ENCODE measurements around the gene MAP1B.

Gene MAP1B

DNA sequence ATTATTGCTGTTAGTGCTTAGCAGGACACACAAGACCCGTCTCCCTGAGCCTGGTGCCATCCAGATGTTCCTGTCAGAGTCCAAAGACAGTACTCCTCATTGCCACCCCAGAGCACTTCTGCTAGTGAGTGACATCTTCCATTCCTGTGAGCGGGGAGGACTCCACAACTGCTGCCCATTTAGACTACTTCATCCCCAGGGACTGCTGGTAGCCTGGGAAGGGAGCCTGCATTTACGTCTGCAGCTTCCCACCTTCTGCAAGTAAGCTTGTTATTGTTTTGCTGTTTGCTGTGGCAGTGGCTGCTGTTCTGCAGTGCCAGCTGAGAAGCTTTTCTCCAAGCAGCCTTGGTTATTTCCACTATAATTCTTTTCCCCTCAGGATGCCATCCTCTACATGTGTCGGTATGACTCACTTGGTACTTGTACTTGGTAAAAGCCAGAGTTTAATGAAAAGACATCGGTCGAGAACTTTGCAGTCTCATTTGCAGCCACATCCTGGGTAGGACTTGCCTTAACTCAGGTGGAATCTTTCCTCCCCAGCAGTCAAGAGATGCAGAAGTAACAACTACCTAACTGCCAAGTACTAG lies 10.6 kb upstream of the MAP1B start:
- no peak for DNase-seq (ENCODE audit: low read depth)

DNA sequence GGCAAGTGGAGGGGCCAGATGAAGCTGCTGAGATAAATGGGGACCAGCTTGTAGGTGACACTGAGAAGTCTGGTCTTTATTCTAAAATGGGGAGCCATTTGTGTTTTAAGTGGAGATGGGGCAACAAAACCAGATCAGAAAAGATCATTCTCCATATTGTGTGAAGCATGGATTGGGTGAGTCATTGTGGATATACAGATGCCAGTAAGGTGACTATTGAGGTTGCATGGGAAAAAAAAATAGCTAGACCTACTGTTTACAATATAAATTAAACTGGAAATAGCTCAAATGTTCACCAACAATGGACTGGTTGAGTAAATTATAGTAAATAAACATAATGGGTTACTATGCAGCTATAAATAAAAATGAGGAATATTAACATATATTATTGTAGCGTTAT lies 5.4 kb upstream of the MAP1B start:
- no peak for DNase-seq (ENCODE audit: low read depth)

DNA sequence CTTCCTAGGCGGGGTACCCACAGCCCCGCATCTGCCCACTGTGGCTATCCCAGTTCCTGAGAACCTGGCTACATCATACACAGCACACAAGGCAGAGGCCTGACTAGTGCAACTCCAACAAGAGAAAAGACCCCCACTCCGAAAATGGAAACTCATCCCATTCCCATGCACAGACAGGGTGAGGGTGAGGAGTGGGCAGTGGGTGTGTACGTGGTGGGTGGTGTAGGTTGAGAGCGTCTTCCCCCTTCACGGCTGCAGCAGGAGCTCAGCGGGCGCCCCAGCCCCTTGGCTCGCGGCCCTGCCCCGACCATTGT lies 501 bp upstream of the MAP1B start:
- DNase-seq (ENCODE audit: low read depth): no peak

DNA sequence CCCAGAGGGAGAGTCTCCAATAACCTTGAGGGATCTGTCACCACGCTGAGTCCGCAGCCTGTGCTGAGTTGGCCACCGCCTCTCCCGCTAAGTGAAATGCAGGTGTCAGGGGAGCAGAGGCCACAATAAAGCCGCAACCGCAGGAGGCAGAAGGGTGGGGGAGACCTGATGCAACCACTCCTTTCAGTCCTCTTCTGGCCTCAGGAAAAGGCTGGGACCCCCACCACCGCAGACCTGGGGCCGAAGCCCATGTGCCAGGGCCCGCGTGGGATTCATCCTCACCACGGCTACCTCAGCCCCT lies 576 bp downstream of the MAP1B start:
- DNase-seq (ENCODE audit: low read depth): no peak

DNA sequence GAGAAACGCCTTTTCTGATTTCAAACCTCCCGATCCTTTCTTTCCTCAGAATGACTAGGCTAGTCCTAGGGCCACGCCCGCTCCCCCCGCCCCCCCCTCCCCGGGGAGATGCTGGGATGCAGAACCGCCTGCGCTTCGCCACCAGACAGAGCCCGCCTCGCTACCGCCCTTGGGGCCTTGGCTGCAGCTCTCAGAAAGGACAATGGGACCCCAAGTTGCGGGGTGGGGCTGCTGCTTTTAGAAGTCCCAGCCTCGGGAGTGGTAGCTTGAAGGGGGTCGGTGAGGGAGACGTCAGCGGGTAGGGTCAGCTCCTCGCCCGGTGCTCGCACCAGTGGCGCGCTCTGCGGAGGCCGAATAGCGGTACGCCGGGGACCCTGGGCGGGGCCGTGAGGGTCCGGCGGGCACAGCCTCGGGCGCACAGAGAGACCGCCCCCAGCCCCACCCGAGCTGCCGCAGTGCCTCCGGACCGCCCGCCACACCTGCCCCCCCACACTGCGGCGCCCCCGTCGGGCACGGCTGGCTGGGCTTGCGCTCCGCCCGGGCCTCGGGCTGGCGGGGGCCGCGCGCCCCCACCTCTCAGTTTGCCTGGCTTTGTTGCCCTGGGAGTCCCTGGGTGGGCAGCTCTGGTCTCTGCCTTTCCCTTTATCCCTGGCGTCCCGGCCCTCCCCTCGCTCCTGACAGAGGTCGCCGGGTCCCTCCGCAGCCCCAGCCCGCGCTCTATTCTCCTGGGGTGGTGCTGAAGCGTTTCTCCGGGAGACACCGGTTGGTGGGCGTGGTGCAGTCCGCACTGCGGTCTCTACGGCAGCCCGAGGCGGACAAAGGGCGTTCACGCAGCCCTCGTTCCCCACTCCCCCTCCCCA lies 1.2 kb downstream of the MAP1B start:
- no peak for DNase-seq (ENCODE audit: low read depth)

DNA sequence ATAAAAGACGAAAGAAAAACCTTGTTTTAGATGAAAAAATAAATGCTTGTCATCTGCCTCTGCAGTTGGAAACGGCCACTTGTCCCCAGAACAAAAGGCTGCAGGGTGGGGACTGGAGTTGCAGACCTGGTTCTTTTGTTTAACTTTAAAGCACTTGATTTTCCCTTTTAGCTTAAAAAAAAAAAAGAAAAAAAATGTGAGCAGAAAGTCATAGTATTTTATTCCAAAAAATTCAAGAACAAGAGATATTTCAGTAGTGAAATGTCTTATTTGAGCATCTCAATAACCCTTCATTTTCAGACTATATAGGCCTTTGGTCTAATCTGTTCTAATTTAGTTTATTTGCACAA lies 1.8 kb downstream of the MAP1B start:
- DNase-seq (ENCODE audit: low read depth): no peak

DNA sequence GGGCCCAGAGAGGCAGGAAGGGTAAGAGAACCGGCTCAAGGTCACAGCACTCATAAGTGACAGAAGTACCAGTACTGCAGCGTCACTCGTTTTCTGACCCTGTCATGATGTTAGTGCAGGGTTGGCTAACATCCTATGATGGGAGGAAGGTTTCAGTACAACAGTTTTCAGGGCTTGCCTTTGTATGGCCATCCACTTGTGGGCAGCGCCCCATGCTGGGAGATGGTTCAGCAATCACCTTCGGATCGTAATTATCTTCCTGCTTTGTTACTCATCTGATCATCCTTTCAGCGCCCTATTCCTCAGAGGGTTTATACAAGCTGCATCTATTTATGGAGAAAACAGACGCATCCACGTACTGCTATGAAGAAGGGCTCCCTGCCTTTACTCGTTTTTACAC lies 2.4 kb downstream of the MAP1B start:
- DNase-seq (ENCODE audit: low read depth): no peak

DNA sequence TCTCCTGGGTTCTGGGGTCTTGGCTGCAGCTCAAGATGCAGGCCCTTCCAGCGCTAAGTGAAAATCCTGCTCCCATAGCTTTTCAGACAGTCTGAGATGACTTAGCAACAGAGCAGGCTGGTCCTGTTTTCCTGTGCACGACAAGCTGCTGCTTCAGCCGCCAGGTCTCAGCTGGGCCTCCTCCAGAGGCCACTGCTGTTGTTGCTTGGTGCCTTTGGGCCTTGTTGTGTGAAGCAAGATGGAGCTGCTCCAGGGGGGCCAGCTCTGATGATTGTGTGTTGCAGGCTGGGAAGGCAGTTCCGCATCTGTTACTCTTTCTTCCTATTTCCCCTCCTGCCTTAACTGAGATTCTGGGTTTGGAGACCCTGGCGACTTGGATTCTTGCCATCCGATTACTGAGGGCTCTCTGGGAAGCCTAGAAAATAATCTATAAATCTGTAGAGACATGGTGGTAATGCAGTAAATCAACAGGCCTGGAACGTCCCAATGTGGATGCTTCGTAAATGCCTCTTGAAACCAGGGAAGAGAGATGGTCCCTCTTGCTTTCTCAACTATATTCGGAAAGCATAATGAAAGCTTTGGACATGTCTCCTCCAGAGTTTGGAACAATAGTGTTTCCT lies 3.2 kb downstream of the MAP1B start:
- no peak for DNase-seq (ENCODE audit: low read depth)

DNA sequence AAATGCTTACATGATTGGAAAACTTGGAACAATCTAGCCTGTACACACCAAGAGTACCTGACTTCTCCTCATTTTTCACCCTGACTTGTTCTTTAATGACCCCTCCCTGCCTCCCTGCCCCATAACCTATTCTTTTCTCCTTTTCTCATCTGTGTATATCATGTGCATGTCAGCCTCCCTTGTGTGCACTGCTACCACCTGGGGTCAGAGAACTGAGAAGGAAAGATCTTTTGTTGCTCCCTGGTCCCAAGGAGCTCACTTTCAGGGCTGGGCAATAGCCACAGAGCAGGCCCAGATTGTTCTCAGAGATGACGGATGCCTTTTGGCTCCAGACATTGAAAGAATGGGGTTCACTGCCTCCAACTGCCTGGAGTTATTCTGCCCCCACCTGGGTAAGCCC lies 5.1 kb downstream of the MAP1B start:
- no peak for DNase-seq (ENCODE audit: low read depth)

DNA sequence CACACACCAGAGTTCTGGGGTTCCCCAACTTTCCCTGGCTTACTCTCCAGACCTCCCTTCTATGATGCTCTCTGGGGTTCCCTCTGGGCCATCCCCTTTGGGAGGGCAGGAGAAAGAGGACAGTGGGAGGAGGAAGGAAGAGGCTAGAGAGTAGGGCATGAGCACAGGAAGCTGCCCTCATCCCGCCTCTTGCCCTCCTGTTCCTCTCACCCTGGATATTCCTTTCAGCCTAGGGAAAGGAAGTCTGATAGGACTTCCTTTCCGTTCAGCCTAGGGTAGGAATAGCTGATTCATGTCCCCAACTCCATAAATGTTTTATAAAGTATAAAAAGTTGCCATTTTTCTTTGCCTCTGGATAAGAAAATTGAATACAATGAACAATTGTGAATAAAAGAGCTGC lies 7.4 kb downstream of the MAP1B start:
- no peak for DNase-seq (ENCODE audit: low read depth)

DNA sequence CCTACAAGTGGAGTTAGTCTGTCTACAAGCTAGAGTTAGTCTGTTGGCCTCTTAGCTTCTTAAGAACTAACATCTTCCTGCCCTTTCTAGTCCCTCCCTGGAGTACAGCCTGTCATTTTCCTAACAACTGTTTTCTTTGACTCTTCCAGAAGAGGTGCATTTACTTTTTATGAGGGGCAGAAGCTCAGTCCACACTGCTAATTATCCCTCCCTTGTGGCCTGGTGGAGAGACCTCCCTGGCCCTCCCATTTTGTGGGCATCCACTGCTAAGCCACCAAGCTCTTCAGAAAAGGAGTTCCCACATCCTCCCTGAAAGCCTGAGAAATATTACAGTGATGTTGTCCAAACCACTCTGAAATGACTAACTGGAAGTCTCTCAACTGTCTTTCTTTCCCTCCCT lies 8.0 kb downstream of the MAP1B start:
- DNase-seq (ENCODE audit: low read depth): no peak

DNA sequence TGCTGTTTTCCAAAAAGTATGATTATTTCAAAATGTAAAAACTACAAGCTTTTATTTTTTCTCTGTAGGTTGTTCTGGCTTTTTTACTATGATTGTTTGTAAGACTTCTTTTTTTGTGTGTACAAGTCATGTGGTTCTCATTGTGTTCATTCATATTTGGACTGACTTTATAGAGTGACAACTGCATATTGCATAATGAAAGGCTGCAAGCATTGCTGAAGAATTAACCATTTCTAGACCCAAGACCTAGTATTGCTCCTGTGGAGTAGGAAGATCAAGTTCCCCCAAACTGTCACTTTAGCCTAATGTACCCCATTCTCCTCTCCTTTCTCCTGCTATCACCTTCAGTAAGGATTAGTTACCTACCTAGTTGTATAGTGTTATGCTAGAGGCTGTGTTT lies 10.0 kb downstream of the MAP1B start:
- DNase-seq (ENCODE audit: low read depth): no peak

DNA sequence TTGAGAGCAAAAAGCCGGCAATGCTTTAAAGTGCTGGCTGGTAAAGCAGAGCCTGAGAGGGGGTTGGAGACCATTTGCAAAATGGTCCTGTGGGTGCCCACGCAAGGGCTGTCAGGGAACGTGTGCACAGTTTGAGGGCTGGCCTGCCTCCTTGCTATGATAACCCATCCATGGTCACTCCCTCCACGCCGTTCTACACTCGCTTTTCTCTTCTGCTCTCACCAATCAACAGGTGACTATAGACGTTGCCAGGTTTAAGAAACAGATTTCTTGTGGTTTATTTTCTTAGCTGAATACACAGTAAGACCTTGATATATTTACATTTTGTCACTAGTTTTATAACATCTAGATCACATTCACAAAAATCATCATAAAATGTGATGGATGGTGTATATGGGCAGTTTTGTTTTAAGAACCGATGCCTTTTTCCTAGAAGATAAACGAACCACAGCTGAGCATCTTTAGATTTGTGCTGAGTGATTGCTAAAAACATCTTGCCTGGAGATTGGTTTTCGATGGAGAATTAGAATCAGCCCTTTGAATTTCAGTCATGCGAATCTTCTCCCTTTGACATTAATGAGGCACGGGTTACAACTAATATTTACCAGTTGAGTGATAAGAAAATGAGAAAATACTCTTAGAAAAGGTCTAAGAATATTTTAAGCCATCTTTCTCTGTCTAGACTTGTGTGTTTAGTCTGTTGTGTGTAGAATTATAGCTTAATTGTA lies 13.9 kb downstream of the MAP1B start:
- no peak for DNase-seq (ENCODE audit: low read depth)

DNA sequence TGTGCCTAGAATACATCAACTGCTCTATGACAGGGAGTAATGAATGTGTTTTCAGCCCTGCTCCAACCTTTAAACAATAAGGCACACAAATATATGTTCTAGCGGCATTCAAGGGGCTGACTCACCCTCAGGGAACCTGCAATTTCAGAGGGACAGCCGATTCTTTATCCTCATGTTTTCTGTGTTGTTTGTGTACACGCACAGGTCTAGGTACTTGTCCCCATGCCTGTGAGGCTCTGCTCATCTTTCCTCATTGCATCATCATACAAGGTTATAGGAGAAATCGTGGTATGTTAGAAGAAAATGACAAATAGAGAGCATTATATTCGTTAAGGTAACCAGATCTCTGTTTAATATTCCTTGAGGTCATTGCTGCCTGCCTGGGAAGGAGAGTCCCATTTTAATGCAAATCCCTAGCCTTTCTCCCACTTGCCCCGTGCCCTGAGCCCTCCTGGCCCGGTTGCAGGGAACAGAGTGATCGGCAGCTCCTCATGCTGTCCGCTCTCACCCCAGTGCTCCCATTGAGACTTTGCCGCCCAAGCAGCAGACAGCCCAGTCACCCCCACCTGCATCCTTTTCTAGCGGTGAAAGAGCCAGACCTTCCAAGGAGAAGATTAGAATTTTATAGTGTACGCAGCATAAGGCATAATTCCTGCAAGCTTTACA lies 14.6 kb downstream of the MAP1B start:
- no peak for DNase-seq (ENCODE audit: low read depth)

DNA sequence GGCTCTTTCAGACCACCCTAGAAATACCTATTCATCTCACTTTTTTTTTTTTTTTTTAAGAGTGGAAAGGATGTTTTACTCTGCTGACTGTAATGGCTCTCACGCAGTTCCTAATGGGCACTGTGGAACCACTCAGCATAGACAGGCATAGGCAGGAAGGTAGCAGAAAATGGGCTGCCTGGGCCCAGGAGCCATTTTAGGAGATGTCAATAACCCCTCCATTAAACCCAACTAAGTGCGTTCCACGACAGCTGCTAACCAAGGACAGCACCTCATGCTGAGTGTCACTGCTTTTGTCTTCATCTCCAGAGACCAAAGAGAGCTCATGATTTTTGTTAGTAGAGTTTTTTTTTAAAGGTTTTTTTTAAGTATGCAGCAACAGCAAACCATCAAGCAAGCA lies 15.3 kb downstream of the MAP1B start:
- no peak for DNase-seq (ENCODE audit: low read depth)

DNA sequence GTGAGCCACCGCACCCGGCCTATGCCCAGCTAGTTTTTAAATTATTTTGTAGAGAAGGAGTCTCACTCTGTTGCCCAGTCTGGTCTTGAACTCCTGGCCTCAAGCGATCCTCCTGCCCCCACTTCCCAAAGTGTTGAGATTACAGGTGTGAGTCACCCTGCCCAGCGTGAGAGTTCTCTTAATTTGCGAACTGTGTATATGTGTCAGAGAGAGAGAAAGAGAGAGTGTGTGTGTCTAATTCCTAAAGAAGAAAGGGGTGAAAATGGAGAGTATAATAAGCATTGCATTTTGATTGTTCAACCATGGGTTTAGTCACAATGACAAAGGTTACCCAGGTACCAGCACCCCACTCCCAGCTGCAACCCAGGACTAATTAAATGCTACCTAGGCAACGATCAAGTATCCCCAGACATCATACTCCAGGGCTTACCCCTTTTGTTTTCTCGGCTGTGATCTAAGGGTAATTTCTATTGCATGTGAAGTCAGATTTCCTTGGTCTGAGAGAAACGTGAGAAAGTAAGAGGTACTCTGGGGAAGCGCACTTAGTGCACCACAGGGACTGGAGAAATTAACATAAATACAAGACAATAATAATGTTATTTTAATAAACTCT lies 16.6 kb downstream of the MAP1B start:
- no peak for DNase-seq (ENCODE audit: low read depth)

DNA sequence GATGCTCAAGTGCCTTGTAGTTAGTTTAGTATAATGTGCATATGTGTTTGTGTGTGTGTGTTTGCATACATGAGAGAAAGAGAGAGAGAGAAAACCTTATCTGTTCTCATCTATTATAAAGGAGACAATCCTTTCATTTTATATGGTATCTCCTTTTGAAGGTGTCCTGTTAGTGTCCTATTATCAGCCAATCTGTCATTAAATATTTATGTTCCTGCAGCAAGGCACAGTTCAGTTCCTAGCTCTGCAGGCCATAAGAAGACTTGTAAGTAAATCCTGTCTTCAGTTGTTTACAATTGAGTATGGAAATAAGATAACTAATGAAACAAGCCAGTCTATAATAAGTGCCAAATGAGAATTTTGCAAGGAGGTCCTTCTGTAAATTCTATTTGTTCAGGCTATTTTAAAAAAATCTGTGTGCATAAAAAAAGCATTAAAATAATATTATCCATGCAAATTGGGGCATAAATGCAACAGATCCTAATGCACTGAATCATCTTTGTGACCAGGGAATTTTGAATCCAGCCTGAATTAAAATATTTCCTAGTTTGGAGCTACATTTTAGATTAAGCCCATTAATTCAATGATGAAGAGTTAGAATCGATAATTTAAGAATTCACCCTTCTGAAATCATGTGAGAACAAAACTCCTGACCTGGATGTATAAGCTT lies 18.1 kb downstream of the MAP1B start:
- no peak for DNase-seq (ENCODE audit: low read depth)

DNA sequence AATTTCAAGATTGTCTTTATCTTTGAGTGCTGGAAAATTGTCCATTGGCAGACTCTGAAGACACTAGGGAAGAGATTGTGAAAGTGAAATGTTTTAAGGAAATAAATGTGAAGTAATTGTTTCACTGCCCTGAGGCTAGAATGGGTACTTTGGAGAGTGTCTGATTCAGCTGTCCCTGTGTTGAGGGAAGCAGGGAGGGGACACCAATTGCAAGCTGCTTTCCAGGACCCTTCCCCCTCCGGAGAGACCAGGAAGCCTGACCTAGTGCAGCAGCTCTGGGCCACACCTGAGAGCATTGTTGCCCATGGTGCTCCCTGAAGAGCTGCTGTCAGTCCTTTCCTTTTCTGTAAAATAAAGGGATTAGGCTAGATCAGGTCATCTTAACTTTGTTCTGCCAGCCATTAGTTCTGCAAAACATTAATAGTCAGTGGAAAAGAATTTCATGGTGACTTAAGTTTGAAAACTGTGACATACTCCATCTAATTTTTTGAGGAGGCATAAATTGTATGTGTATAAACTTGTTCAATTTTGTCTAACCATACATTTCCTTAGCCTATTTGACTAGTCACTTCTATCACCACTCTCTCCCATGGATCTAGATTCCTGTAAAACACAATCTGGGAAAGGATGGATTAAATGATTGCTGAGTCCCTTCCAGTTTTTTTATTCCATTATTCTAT lies 18.8 kb downstream of the MAP1B start:
- DNase-seq (ENCODE audit: low read depth): no peak

DNA sequence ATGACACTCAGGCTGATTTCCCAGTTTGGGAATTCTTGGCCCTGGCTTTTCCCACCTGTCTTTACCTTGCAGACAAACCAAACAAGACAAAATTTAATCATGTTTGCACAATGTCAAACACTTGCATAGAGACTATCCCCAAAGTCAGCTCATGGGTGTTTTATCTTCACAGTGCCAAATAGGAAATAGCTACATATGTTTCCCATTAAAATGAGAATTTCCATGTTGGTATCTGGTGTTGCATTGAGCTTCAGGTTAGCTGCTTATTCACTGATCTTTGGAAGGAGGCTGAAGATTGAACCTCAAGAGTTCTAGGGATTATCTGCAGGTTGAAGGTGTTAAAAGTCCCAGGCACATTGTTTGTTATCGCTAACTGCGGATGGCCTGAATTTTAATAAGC lies 19.5 kb downstream of the MAP1B start:
- DNase-seq (ENCODE audit: low read depth): no peak

DNA sequence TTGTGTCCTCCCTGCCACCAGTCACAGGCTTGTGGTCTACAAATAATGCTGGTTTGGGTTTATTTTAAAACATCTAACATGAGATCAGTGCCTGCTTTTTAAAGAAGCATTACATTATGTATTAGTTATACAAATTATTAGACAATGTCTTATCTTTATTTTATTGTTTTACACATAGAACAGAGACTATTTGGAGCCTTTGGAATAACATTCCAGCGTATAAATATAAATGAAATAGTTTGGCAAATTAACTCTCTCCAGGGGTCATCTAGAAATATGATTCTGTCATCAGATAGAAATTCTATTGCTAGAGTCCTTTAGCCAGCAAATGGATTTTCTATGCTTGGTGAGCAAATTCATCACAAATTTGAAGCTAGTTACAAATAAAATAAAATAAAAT lies 22.4 kb downstream of the MAP1B start:
- DNase-seq (ENCODE audit: low read depth): no peak

DNA sequence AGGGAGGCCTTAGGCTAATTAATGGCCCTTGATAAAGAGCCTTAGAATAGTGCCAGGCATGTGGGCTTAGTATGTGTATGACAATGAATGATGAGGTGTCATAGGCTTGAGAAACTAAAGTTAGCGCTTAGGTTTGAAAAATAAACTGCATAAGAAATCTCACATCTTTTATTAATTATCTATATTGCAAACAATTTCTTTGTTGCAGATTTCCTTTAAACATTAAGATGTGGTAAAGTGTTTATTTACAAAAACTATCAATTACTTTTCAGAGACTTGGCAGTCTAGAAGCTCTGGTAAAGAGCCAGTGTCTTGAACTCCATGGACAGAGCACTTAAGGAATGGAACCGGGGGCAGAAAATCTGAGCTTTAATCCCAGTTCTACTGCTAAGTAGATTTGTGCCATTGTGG lies 23.1 kb downstream of the MAP1B start:
- no peak for DNase-seq (ENCODE audit: low read depth)
